ENCODE results near the gene UNC13A. TPM values are rescaled to one million over a fixed set of nuclear protein-coding genes. Genes with fewer than 3 reads are reported as not detected.
A peak's percentile ranks its signal among the peaks of the same experiment; 100 is the strongest.

Gene UNC13A
- 60.8 TPM for polyA plus RNA-seq (2012; ENCODE audit: insufficient read length, low read depth)

- TF ChIP-seq, protein P1, sequence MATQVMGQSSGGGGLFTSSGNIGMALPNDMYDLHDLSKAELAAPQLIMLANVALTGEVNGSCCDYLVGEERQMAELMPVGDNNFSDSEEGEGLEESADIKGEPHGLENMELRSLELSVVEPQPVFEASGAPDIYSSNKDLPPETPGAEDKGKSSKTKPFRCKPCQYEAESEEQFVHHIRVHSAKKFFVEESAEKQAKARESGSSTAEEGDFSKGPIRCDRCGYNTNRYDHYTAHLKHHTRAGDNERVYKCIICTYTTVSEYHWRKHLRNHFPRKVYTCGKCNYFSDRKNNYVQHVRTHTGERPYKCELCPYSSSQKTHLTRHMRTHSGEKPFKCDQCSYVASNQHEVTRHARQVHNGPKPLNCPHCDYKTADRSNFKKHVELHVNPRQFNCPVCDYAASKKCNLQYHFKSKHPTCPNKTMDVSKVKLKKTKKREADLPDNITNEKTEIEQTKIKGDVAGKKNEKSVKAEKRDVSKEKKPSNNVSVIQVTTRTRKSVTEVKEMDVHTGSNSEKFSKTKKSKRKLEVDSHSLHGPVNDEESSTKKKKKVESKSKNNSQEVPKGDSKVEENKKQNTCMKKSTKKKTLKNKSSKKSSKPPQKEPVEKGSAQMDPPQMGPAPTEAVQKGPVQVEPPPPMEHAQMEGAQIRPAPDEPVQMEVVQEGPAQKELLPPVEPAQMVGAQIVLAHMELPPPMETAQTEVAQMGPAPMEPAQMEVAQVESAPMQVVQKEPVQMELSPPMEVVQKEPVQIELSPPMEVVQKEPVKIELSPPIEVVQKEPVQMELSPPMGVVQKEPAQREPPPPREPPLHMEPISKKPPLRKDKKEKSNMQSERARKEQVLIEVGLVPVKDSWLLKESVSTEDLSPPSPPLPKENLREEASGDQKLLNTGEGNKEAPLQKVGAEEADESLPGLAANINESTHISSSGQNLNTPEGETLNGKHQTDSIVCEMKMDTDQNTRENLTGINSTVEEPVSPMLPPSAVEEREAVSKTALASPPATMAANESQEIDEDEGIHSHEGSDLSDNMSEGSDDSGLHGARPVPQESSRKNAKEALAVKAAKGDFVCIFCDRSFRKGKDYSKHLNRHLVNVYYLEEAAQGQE (IDR thresholded peaks at IDR 0.05; ENCODE audit: insufficient read depth in 1 of 2, low read depth in 2 of 2, low read length in 2 of 2): peak; percentile 91 to 97
- peak; percentile 32 for TF ChIP-seq FOXP2 (optimal IDR thresholded peaks at IDR 0.05; ENCODE audit: borderline replicate concordance, extremely low read depth, extremely low read length, insufficient read depth)
- peak; percentile 52; the same call in 1 of the 2 replicates for TF ChIP-seq POLR2AphosphoS5 (IDR thresholded peaks at IDR 0.05; ENCODE audit: low read depth, low read length)
- TF ChIP-seq TAF1 (IDR thresholded peaks at IDR 0.05; ENCODE audit: borderline replicate concordance, insufficient read depth, low read length): peak; percentile 91
- TF ChIP-seq SIN3A (IDR thresholded peaks at IDR 0.05; ENCODE audit: borderline replicate concordance, insufficient read depth, low read length): peak; percentile 98; the same call in 1 of the 2 replicates
Observed at GRCh38 chr19:17687857-17688784, at the start of gene UNC13A. Gene UNC13A, minus strand, starts transcription at chr19:17688354. Its CDS starts 155 bp downstream, at chr19:17688199.

- TF ChIP-seq, protein P1 (IDR thresholded peaks at IDR 0.05; ENCODE audit: insufficient read depth in 1 of 2, low read depth in 2 of 2, low read length in 2 of 2): no peak
- TF ChIP-seq TAF1 (IDR thresholded peaks at IDR 0.05; ENCODE audit: borderline replicate concordance, insufficient read depth, low read length) (no peak), POLR2AphosphoS5 (IDR thresholded peaks at IDR 0.05; ENCODE audit: low read depth, low read length) (no peak), FOXP2 (optimal IDR thresholded peaks at IDR 0.05; ENCODE audit: borderline replicate concordance, extremely low read depth, extremely low read length, insufficient read depth) (no peak), SIN3A (IDR thresholded peaks at IDR 0.05; ENCODE audit: borderline replicate concordance, insufficient read depth, low read length) (no peak)
Observed at GRCh38 chr19:17737690-17738153, 49.6 kb upstream of the UNC13A start.

- TF ChIP-seq SIN3A (IDR thresholded peaks at IDR 0.05; ENCODE audit: borderline replicate concordance, insufficient read depth, low read length): no peak
- 0 out of 2 replicates have a peak, but pooled peaks have one; percentile 18 for TF ChIP-seq POLR2AphosphoS5 (IDR thresholded peaks at IDR 0.05; ENCODE audit: low read depth, low read length)
Observed at GRCh38 chr19:17735410-17735809, 47.3 kb upstream of the UNC13A start.

GRCh38 chr19:17734146-17734545, 46.0 kb upstream of the UNC13A start:
- TF ChIP-seq, protein P1 (IDR thresholded peaks at IDR 0.05; ENCODE audit: insufficient read depth in 1 of 2, low read depth in 2 of 2, low read length in 2 of 2): no peak
- no peak for TF ChIP-seq POLR2AphosphoS5 (IDR thresholded peaks at IDR 0.05; ENCODE audit: low read depth, low read length)
- TF ChIP-seq TAF1 (IDR thresholded peaks at IDR 0.05; ENCODE audit: borderline replicate concordance, insufficient read depth, low read length): no peak
- TF ChIP-seq FOXP2 (optimal IDR thresholded peaks at IDR 0.05; ENCODE audit: borderline replicate concordance, extremely low read depth, extremely low read length, insufficient read depth): no peak
- TF ChIP-seq SIN3A (IDR thresholded peaks at IDR 0.05; ENCODE audit: borderline replicate concordance, insufficient read depth, low read length): no peak

DNA sequence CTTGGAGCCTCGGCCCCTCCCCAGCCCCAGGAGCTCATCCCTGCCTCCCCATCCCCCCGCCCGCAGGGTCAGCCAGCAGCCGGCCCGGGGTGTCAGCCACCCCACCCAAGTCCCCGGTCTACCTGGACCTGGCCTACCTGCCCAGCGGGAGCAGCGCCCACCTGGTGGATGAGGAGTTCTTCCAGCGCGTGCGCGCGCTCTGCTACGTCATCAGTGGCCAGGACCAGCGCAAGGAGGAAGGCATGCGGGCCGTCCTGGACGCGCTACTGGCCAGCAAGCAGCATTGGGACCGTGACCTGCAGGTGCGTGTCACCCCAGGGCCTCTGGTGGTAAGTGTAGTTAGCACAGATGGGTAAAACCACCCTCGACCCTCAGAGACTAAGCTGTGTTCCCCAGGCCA, 45.0 kb upstream of the UNC13A start:
- TF ChIP-seq TAF1 (IDR thresholded peaks at IDR 0.05; ENCODE audit: borderline replicate concordance, insufficient read depth, low read length) (no peak), SIN3A (IDR thresholded peaks at IDR 0.05; ENCODE audit: borderline replicate concordance, insufficient read depth, low read length) (no peak), POLR2AphosphoS5 (IDR thresholded peaks at IDR 0.05; ENCODE audit: low read depth, low read length) (no peak), FOXP2 (optimal IDR thresholded peaks at IDR 0.05; ENCODE audit: borderline replicate concordance, extremely low read depth, extremely low read length, insufficient read depth) (no peak)
- TF ChIP-seq, protein P1 (IDR thresholded peaks at IDR 0.05; ENCODE audit: insufficient read depth in 1 of 2, low read depth in 2 of 2, low read length in 2 of 2): no peak

Measured in PFSK-1 (cell line).